Choroid plexus epithelial cell (primary cell): ENCODE data around the gene PSMA2.

Experiments used
- DNase-seq: peaks from one replicate; pipeline ENCODE4 v3.0.0-alpha.2; 2010; ENCODE audit warnings: low read depth
- H3K4me3 ChIP-seq: 2 replicates; pipeline ENCODE4 v1.5.1; 2011; ENCODE audit warnings: low read depth, mild to moderate bottlenecking, control low read depth, low read length, moderate library complexity
- CTCF ChIP-seq: conservative IDR thresholded peaks from 2 replicates; pipeline ENCODE4 v1.5.1; 2011; ENCODE audit warnings: low read depth, mild to moderate bottlenecking, control low read depth, inconsistent platforms, low read length, moderate library complexity

The PSMA2 gene

DNA sequence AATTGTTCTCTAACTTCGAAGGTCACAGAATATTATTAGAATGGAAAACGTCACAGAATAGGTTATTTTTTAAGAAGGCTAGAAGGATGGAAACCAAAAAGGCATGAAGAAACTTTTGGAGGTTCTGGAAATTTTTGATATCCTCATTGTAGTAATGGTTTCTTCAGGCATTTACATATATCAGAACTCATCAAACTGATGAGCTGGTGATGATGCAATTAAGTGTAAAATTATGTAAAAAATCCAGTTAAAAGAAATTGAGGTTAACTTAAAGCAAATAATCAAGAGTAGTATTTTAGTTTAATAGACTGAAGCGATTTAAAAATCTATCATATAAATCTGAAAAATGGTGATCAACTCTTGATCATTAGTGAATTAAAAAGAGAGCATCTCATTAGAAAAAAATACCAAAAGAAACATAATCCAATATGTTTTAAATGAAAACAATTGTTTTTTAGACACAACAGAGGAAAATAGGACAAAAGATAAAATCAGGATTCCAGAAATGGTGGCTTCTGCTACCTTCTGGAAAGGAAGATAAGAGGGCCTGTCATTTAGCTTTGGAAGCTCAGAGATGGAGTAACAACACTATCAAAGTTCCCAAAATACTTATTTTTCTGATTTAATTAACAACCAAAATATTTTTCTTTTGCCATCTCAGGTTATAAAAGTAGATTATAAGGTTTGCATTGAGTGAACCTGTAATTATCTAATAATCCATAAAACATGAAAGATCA, 9.8 kb downstream of the PSMA2 start:
- H3K4me3 ChIP-seq = no peak overlapping the region
- TF ChIP-seq CTCF = no peak
- DNase-seq = no peak

DNA sequence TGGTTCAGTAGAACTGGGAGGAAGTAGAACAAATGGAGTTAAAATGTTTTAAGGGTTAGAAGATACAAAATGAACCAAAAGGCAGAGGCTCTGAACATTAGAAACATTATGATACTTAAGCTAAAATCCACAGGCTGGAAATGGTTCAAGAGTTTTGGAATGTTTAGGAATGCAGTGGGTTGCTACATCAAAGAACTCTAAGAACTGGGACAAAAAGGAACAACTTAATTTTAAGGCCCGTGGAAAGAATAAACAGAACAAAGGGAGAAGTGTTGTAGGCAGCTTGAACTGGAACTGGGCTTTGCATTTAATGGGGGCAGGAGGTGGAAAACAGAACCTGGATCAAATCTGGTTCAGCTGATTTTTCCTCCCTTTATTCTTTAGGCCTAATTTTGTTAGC, 16.6 kb downstream of the PSMA2 start:
- TF ChIP-seq CTCF = no peak
- H3K4me3 ChIP-seq = no peak overlapping the region
- peak; percentile 46 for DNase-seq

GRCh38 chr7:42914421-42915045, 17.4 kb downstream of the PSMA2 start:
- TF ChIP-seq CTCF = no peak
- H3K4me3 ChIP-seq = no peak overlapping the region
- peak; percentile 69 for DNase-seq

DNA sequence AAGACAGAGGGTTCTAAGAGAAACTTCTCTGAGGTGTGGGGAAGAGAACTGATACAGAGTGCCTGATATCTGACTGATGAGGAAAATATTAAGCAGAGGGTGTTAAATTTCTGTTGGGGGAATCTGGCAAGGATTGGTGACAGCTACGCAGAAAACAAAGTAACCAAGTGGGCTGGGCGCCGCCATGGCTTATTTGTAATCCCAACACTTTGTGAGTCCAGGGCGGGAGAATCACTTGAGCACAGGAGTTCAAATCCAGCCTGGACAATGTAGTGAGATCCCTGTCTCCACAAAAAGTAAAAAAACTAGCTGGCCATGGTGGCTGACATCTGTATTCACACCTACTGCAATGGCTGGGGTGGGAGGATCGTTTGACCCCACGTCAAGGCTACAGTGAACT, 18.0 kb downstream of the PSMA2 start:
- no peak overlapping the region for H3K4me3 ChIP-seq
- TF ChIP-seq CTCF = no peak
- no peak for DNase-seq

GRCh38 chr7:42913591-42913990, 18.4 kb downstream of the PSMA2 start:
- H3K4me3 ChIP-seq = no peak overlapping the region
- no peak for TF ChIP-seq CTCF
- peak; percentile 65 for DNase-seq

DNA sequence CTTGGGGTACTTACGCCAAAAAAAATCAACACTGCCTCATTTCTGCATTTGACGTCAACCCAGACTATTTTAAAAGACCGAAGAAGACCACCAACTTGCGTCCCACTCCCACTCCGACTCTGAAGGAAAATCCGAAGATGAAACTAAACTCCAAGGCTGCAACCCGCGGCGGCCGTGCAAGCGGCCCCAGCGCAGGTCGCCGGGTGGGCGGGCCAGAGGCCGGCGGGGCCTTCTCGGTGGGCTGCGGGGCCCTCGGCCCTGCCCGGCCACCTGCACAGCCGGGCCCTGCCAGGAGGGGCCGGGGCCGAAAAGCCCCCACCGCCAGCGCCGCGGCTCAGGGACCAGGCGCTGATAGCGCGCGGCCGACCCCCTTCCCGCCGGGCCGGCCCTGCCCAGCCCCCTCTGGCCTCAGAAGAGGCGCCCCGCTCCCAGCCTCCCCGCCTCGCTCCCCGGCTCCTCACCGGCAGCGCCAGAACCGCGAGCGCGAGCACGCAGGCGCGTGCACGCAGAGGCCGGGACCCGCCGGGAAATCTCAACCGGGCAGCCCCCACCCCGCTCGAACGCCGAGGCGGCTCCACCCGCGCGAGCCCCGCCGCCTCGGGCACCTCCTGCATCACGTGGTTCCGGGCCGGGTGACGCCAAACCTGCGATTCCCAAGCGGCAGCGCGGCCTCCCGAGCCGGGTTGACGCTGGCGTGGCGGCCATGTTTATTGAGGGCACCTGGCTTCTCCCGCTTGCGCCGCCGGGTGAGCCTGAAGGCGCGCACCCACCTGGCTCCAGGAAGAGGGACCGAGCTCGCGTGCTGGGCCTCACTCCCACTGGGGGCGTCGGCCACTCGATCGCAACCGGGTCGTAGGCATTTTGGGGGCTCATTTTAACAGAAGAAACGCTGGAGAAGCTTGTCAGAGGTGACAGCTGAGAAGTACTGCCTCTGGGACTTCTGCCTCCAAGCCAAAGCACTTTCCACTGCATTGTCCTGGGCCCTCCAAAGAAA, 20.2 kb downstream of the PSMA2 start, which contains the start of gene C7orf25:
Gene C7orf25, minus strand, starts transcription at position 617 of the 994 bp plus-strand sequence. CDS start 1,170 bp downstream, outside the sequence.
- no peak for TF ChIP-seq CTCF
- peak; percentile 94 for DNase-seq
- H3K4me3 ChIP-seq = peak within 1 kb of the TSS; percentile 72
